Measurements from ENCODE around the gene NYAP2.

- TF ChIP-seq CTCF (IDR thresholded peaks at IDR 0.05; ENCODE audit: low read length) (no peak), EZH2 (IDR thresholded peaks at IDR 0.05; ENCODE audit: borderline replicate concordance, low read length) (no peak)
Observed at GRCh38 chr2:225581135-225581534, 181.6 kb downstream of the NYAP2 start.
